HG03439 (cell line): ENCODE measurements around the gene CUX1.
"Not testable (repeated sequence)": the region's sequence is repeated elsewhere in the genome, so short reads cannot be mapped to it uniquely, and the experiment has no call there.

ENCODE experiments used
- ATAC-seq: cut with Tn5 transposase; IDR thresholded peaks from one replicate; pipeline ENCODE4 v1.9.1; 2021; ENCODE audit warnings: mild to moderate bottlenecking, moderate library complexity; ENCODE audit not compliant: unreplicated experiment

Gene CUX1

GRCh38 chr7:101998906-101999240 lies 181.4 kb downstream of the CUX1 start:
- ATAC-seq = no peak

DNA sequence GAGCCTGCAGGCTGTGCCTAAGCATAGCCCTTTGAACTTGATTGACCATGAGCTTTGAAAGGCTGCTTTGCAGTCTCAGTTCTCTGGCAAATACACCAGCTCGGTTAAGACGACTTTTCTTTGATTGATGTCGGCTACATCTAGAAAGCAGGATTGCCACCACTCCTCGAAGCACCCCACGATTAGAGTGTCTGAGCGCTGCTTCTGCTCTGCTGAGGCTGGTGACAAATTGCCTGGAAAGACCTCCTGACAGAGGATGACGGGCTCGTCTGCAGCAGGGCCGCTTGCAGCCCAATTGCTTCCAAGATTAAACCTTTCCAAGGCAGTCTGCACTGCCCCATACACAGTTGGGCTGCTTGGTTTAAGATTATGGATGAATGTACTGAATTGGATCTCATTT lies 182.0 kb downstream of the CUX1 start:
- no peak for ATAC-seq

- no peak for ATAC-seq
Observed at GRCh38 chr7:102000123-102000522, 182.7 kb downstream of the CUX1 start.

GRCh38 chr7:102004229-102004628 lies 186.8 kb downstream of the CUX1 start:
- no peak for ATAC-seq

GRCh38 chr7:102004848-102005247 lies 187.4 kb downstream of the CUX1 start:
- ATAC-seq = no peak

GRCh38 chr7:102005933-102006480 lies 188.6 kb downstream of the CUX1 start:
- ATAC-seq = no peak

DNA sequence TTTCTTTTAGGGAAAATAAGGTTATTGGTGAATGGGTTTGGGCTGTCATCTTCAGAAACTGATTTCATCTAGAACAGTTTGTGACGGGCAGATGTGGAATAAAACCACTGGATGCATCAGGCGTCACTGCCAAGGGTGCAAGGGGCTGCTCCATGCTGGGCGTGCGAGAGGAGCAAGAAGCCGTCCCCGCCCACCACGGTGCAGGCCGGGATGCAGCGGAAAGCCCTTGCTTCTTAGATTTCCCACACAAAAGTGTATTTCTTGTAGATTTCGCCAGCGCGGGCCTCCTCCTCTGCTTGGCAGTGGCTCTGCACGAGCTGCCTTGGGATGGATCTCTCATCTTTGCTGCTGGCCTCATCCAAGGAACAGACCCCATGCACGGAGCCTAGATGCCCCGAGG lies 189.3 kb downstream of the CUX1 start:
- no peak for ATAC-seq

DNA sequence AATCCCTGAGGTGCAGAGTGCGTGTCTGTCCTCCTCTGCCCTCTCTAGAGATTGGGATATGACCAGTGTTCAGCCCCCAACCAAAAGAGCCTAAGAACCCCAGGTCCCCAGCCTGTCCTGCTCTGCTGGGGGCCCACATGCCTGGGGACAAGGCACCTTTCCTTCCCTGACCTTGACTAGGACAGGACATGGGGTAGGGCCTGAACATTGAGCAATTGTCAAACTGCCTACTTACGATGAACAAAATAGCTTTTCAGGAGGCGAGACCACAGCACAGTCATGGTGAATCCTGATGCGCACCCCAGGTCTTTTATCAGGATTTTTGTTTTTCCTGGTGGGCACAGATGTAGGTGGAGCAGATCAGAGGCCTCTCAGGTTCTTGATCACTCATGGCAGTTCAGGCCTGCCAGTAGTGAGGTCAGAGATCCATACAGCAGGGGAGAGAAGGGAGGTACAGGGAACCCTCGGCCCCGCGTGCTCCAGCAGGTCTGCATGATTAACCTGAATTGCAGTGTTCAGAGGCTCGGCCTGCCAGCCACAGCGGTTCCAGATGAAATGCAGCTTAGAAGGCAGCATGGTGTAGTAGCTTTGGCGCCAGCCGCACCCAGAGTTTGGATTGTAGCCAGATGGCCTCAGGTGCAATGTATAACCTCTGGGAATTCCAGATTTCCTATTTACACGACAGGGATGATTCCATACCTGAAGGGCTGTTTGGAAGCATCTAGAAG lies 191.3 kb downstream of the CUX1 start:
- ATAC-seq = no peak

DNA sequence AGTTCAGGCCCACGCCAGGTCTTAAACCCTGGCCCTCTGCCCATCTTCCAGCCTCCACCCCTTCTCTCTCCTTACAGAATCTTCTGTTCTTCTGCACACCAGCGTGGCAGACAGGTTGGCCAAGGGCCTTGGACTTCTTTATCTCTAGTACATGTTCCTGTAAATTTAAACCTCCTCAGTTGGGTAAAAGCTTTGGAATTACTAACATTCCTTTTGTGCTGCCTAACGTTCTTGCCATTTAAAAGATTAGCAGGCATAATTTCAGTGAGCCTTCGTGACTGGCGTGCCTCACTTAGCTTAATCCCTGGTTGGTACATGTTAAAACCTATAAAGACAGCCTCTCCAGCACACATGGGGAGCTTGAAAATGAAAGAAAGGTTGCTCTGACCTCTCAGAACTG lies 192.2 kb downstream of the CUX1 start:
- no peak for ATAC-seq

DNA sequence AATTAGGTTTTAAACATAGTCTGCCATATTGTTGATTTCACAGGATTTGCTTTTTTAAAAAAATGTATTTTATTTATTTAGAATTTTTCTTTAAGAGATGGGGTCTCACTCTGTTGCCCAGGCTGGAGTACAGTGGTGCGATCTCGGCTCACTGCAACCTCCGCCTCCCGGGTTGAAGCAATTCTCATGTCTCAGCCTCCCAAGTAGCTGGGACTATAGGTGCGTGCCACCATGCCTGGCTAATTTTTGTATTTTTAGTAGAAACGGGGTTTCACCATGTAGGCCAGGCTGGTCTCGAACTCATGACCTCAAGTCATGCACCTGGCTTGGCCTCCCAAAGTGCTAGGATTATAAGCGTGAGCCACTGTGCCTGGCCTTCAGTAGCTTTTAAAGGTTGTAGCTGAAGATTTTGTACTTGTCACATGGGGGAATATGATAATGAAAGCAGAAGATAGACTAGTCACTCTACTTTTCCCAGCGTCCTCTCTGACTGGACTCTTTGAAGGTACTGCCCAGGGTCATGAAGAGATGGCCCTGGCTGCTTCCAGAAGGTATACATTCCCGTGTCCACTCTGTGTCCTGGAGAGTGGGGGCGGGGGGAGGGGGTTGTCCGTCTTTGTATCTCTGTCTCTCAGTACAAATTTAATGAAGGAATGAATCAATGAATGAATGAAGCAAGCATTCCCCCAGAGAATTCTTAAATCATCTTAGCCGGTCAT lies 194.8 kb downstream of the CUX1 start:
- ATAC-seq = not testable (repeated sequence)

DNA sequence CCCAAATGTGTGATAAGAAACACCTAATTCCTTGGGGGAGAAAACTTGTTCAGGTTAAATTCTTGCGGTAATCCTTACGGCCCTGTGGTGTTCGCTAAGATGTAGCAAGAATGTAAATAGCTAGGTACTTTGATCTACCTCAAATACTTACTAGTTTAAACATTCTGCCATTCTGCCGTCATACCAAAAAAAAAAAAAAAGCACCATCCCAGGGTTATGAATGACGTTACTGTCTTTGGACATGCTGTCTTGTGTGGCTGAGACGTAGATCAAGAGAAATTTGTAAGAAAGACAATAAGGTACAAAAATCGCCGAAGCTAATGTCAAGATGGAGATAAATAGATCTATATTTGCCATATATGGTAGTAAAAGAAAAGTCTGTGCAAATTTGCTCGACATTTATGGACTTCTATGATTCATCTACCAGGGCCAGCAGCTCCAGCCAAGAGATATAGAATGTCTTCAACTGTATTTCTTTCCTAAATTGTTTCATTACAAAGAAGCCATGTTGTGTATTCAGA lies 195.6 kb downstream of the CUX1 start:
- ATAC-seq = no peak

DNA sequence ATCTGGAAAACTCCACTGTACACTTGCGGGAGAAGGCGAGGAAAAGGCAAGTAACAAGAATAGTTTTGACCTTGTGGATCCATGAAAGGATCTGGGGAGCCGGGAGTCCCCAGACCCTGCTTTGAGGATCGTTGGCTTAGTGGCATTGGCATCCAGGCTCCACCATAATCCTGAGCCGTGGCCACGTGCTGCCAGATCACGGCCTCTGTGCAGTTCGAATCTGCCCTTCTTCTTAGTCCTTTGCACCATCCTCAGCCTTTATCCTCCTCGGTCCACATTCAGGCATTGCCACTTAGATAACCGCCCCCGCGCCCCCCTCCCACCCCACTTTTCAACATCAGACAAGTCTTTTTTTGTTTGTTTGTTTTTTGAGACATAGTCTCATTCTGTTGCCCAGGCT lies 201.4 kb downstream of the CUX1 start:
- no peak for ATAC-seq

DNA sequence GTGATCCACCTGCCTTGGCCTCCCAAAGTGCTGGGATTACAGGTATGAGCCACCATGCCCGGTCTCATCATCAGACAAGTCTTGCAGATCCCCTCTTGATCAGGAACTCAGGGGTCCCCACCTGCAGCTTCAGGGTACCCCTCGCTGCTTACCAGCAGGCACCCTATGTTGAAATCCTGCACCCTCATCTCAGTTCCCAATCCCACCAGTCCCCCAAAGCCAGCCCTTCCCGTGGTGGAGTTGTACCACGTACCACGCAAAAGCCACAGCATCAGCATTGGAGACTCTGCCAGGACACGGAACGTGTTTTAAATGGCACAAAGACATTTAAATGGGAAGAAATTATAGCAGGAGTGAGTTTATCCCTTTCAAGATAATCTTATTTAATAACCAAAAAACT lies 202.0 kb downstream of the CUX1 start:
- no peak for ATAC-seq

GRCh38 chr7:102021841-102022618 lies 204.6 kb downstream of the CUX1 start:
- ATAC-seq = no peak

- no peak for ATAC-seq
Observed at GRCh38 chr7:102024005-102024768, 206.8 kb downstream of the CUX1 start.

DNA sequence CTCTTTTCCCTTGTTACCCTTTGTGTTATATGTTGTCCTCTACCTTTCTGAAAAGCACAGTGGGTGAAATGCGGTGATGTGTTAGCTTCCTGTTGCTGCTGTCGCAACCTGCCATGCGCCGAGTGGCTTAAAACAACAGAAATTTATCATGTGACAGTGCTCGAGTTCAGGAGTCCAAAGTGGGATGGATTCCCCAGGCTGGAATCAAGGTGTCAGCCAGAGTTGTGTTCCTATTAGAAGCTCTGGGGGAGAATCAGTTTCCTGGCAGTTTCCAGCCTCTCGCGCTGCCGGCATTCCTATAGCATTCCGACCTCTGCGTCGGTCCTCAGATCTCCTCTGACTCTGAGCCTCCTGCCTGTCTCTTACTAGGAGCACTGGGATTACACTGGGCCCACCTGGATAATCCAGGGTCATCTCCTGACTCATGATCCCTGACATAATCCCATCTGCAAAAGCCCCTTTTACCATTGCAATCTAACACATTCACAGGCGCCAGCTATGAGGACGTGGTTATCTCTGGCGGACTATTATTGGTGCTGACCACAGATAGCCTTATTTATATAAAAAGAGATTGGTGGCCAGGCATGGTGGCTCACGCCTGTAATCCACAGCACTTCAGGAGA lies 207.5 kb downstream of the CUX1 start:
- no peak for ATAC-seq

DNA sequence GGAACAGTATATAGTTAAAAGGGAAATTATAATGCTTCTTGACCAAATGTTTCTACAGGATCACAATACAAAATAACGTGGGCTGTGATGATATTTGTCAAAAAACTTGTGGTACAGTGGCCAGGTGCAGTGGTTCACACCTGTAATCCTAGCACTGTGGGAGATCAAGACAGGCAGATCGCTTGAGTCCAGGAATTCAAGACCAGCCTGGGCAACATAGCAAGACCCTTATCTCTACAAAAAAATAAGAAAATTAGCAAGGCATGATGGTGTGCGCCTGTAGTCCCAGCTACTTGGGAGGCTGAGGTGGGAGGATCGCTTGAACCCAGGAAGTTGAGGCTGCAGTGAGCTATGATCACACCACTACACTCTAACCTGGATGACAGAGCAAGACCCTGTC lies 208.4 kb downstream of the CUX1 start:
- ATAC-seq = not testable (repeated sequence)

DNA sequence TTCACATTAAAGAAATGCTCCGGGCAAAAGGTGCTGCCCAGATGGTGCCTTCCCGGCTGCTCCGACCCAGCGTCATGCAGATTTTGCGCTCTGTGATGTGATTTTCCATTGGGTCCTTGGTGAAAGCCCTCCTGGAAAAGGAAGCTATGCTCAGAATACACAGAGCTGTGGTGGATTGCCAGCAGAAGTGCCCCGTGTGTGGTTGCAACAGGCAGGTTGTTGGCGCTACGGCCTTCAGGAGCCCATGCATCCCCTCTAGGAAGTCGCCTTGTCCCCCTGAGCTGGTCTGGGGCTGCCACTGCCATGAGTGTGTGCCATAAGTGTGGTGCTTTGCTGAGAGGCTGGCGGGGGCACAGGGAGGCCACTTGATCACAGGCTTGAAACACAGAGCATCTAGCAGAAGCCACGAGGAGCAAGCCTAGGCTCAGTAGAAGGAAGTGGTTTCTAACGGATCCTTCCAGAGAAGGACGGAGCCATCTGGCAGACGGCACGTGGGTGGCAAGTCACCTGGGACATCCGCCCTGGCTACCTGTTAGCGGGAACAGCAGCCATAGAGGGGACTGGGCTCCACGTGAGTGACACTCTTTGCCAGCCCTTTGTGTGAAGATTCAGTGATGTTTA lies 210.9 kb downstream of the CUX1 start:
- ATAC-seq = no peak

DNA sequence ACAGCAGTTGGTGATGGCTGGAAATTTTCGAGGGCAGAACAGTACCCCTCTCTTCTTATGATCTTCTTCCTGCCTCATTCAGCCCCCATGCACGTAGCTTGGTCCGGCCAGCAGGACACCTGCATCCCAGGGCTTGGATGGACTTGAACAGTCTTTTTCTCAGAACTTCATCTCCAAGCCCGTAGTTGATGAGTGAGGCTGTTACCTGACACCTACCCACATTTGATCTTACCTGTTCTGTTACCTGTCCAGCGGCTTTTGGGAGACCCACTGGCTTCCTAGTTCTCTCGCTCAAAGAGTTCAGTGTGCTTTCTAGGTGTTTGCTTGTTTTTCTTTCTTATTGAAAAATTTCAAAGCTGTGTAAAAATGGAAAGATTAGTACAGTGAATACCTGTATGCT lies 212.2 kb downstream of the CUX1 start:
- ATAC-seq = no peak

DNA sequence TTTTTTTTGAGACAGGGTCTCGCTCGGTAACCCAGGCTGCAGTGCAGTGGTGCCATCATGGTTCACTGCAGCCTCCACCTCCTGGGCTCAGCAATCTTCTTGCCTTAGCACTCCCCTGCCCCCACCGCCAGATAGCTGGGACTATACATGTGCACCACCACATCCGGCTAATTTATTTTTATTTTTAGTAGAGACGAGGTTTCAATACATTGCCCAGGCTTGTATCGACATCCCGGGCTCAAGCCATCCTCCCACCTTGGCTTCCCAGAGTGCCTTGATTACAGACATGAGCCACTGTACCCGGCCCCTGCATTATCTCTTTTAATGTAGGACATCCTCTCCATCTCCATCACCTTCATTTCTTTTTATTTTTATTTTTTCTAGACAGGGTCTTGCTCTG lies 213.3 kb downstream of the CUX1 start:
- ATAC-seq = no peak
